PC-3 (cell line): ENCODE results near the gene CSF1R. TPM values are rescaled to one million over a fixed set of nuclear protein-coding genes. Genes with fewer than 3 reads are reported as not detected.

Source experiments
- ATAC-seq: fragments of 200-7000 bp; cut with Tn5 transposase; 2 replicates; pipeline ENCODE4 v1.9.1; 2020; ENCODE audit warnings: mild to moderate bottlenecking, moderate library complexity
- BruUV-seq: library from RNA; stranded (reverse); fragments of 400-500 nt; replicated peaks from 2 replicates; lab custom pipeline; 2021; lab: Mats Ljungman, UMichigan
- CTCF ChIA-PET: fragments of 300-600 bp; sonication (Branson Sonifier 250); formaldehyde crosslinking; loops from one replicate; lab custom pipeline; 2022; ENCODE audit warnings: antibody characterized with exemption; lab: Charles Lee
- POLR2A ChIA-PET: fragments of 300-600 bp; sonication (Branson Sonifier 250); formaldehyde crosslinking; loops from one replicate; lab custom pipeline; 2022; ENCODE audit warnings: antibody characterized with exemption; ENCODE audit not compliant: unreplicated experiment; lab: Charles Lee
- DNase-seq: peaks from one replicate; pipeline ENCODE4 v3.0.0-alpha.2; 2015
- H2AFZ ChIP-seq: fragments of 300-600 bp; sonication (generic); 2 replicates; pipeline ENCODE4 v1.6.0; 2016; ENCODE audit warnings: antibody characterized with exemption, low read length
- H3F3A ChIP-seq: fragments of 300-600 bp; sonication (generic); one replicate; pipeline ENCODE4 v1.6.0; 2017; ENCODE audit warnings: antibody characterized with exemption, low read length, control low read depth, mild to moderate bottlenecking; ENCODE audit not compliant: unreplicated experiment
- H3K27ac ChIP-seq: fragments of 300-600 bp; sonication (generic); 2 replicates; pipeline ENCODE4 v1.5.1; 2016; ENCODE audit warnings: mild to moderate bottlenecking, low read length
- H3K27me3 ChIP-seq: fragments of 300-600 bp; sonication (generic); 2 replicates; pipeline ENCODE4 v1.6.1; 2016; ENCODE audit warnings: low read length, mixed read lengths
- H3K36me3 ChIP-seq: fragments of 300-600 bp; sonication (generic); 2 replicates; pipeline ENCODE4 v1.6.1; 2016; ENCODE audit warnings: low read depth, mixed run types, low read length, mixed read lengths
- H3K4me1 ChIP-seq: fragments of 300-600 bp; sonication (generic); 2 replicates; pipeline ENCODE4 v1.5.1; 2016; ENCODE audit warnings: low read length; ENCODE audit not compliant: insufficient read depth
- H3K4me2 ChIP-seq: fragments of 300-600 bp; sonication (generic); 2 replicates; pipeline ENCODE4 v1.6.0; 2016; ENCODE audit warnings: low read length
- H3K4me3 ChIP-seq: fragments of 300-600 bp; sonication (generic); 2 replicates; pipeline ENCODE4 v1.5.1; 2016; ENCODE audit warnings: mild to moderate bottlenecking, low read length, mixed read lengths
- H3K79me2 ChIP-seq: fragments of 300-600 bp; sonication (generic); 2 replicates; pipeline ENCODE4 v1.6.1; 2017; ENCODE audit warnings: low read length, mixed read lengths
- H3K9ac ChIP-seq: fragments of 300-600 bp; sonication (generic); 2 replicates; pipeline ENCODE4 v1.6.0; 2016; ENCODE audit warnings: mild to moderate bottlenecking, low read length
- H3K9me2 ChIP-seq: fragments of 300-600 bp; sonication (generic); replicated peaks from 2 replicates; pipeline ENCODE4 v1.6.1; 2016; ENCODE audit warnings: mixed run types, low read length, mixed read lengths
- H3K9me3 ChIP-seq: fragments of 300-600 bp; sonication (generic); 2 replicates; pipeline ENCODE4 v1.6.1; 2016; ENCODE audit warnings: low read length, mixed read lengths
- H4K20me1 ChIP-seq: fragments of 300-600 bp; sonication (generic); 2 replicates; pipeline ENCODE4 v1.6.1; 2016; ENCODE audit warnings: low read length, mixed read lengths
- CTCF ChIP-seq: fragments of 300-600 bp; sonication (generic); conservative IDR thresholded peaks from 2 replicates; pipeline ENCODE4 v1.5.1; 2017; ENCODE audit warnings: antibody characterized with exemption, low read depth, mild to moderate bottlenecking, low read length
- EZH2 ChIP-seq: fragments of 300-600 bp; sonication (generic); IDR thresholded peaks from one replicate; pipeline ENCODE4 v1.6.1; 2017; ENCODE audit warnings: antibody characterized with exemption, mild to moderate bottlenecking, low read length; ENCODE audit not compliant: unreplicated experiment
- EZH2phosphoT487 ChIP-seq: fragments of 300-600 bp; sonication (generic); IDR thresholded peaks from 2 replicates; pipeline ENCODE4 v1.6.1; 2018; ENCODE audit warnings: mild to moderate bottlenecking, antibody characterized with exemption, low read length, borderline replicate concordance
- intact Hi-C: fragments of 100-400 bp; cut with micrococcal nuclease; formaldehyde crosslinking; loops from 2 replicates; pipeline ENCODE4 v1.9.0; 2023
- total RNA-seq: library from RNA; depleted of rRNA; stranded (reverse); fragments of >200 nt; gene quantifications from 2 replicates; pipeline ENCODE4 v1.2.3, GENCODE V29; 2014

The CSF1R gene
- total RNA-seq, 1 experiment from 2014 or later = not detected

DNA sequence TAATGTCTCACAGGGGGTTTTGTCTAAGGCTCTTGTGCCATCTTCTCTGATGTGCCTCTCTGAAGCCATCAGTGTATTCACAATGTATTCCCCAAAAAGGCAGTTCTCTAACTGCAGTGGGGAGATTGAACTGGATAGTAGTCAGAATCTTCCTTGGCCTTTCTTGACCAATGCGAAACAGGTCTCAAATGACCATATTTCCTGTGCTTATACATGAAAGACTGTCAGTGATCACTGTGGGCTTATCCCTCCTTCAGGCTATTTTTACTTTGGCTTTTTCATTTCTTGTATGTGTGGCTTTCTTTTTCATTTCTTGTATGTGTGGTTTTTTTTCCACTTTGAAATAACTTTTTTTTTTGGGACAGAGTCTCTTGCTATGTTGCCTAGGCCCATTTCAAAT, 66.1 kb downstream of the CSF1R start:
- Histone ChIP-seq H3K79me2 (peaks cover 46% of the 10 kb centered on the region), H3K27ac (no peak overlapping the region), H4K20me1 (peaks cover 17% of the 10 kb centered on the region), H3K4me3 (no peak overlapping the region), H2AFZ (no peak overlapping the region), H3K4me2 (no peak overlapping the region), H3K36me3 (peaks cover 73% of the 10 kb centered on the region), H3K27me3 (no peaks in the 10 kb centered on the region), H3K9ac (no peak overlapping the region), H3K9me3 (no peaks in the 10 kb centered on the region), H3F3A (peaks cover 23% of the 10 kb centered on the region), H3K9me2 (no peaks in the 10 kb centered on the region), H3K4me1 (peaks cover 57% of the 10 kb centered on the region)
- no TSS peak for BruUV-seq
- DNase-seq (no peak), ATAC-seq (no peak)
- no peak for TF ChIP-seq EZH2phosphoT487
- ChIA-PET CTCF (no interaction called here), POLR2A (interaction anchor here (0.9 kb wide), 1 partner anchor 20 kb away, joined by 3 read pairs; the partner anchor contains the start of gene TIGD6)
- intact Hi-C loops = no loop called here

DNA sequence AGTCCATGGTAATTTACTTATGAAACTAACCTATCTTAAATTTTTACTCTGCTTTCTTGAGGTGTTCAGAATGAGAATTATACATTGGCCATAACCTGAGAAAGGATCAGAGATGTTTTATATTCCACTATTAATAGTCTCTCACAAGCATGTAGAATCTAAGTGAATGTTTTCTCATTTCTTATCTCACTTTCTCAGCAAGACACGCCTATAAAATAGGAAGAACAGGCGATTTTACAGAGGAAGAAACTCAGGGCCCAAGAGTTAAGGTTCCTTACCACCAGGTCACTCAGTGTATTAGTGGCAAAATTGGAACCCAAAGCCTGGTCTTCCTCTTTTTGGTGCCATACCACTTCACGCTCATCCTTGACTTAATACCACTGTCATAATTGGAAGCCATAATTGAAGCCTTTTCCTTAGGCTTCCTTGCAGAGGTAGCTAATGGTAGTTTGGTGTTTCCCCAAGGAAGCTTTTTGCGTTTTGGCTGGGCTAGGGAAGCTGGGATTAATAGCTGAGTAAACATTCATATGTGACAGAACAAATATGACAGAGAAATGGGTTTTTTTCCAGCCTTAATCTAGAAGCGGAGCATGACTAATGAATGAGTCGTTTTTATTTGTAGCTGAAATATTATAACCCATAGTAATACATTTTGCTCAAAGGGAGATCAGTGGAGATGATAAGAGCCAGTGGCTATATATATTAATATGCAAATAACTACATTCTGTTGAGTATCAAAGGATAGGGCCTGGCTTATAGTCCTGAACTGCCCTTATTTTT, 68.9 kb downstream of the CSF1R start:
- Histone ChIP-seq H3K4me3 (peak overlapping the region; percentile 29; the same call in 1 of the 2 replicates), H3K4me2 (peak overlapping the region; percentile 67), H3K9ac (peak overlapping the region; percentile 46), H3K36me3 (peaks cover 77% of the 10 kb centered on the region), H3K27ac (peak overlapping the region; percentile 90), H3K4me1 (peaks cover 50% of the 10 kb centered on the region), H3K27me3 (no peaks in the 10 kb centered on the region), H3K79me2 (peaks cover 45% of the 10 kb centered on the region), H2AFZ (0 out of 2 replicates have a peak overlapping the region, but pooled peaks have one; percentile 2), H3K9me3 (no peaks in the 10 kb centered on the region), H3K9me2 (no peaks in the 10 kb centered on the region), H3F3A (peaks cover 23% of the 10 kb centered on the region), H4K20me1 (peaks cover 17% of the 10 kb centered on the region)
- TF ChIP-seq EZH2phosphoT487 (no peak), CTCF (no peak), EZH2 (no peak)
- POLR2A ChIA-PET = interaction anchor here (0.5 to 1.4 kb wide), 4 partner anchors 17 to 469 kb away, joined by 4 to 12 read pairs (median 4); partner anchors contain the start of genes HMGXB3 and TIGD6
- no TSS peak for BruUV-seq
- DNase-seq (peak; percentile 99), ATAC-seq (peak; percentile 76)
- CTCF ChIA-PET = interaction anchor here (0.5 to 0.9 kb wide), 5 partner anchors 18 to 523 kb away, joined by 3 to 5 read pairs (median 3); partner anchors contain the start of gene TIGD6
- intact Hi-C loops = loop anchor here (1.0 to 2.0 kb wide), 3 partner anchors 16 to 79 kb away; no protein-coding TSS in a partner anchor

GRCh38 chr5:150016537-150016936, 69.8 kb downstream of the CSF1R start:
- H3K27ac ChIP-seq = peak overlapping the region; percentile 90
- no peak for DNase-seq
- peaks cover 45% of the 10 kb centered on the region for H3K79me2 ChIP-seq
- H3K4me2 ChIP-seq = peak overlapping the region; percentile 67
- CTCF ChIA-PET = no interaction called here
- H4K20me1 ChIP-seq = peaks cover 16% of the 10 kb centered on the region
- H3K36me3 ChIP-seq = peaks cover 84% of the 10 kb centered on the region
- TF ChIP-seq EZH2phosphoT487 = no peak
- TF ChIP-seq CTCF = no peak
- TF ChIP-seq EZH2 = no peak
- intact Hi-C loops = loop anchor here (2.0 kb wide), 1 partner anchor 78 kb away; no protein-coding TSS in a partner anchor
- no peaks in the 10 kb centered on the region for H3K9me3 ChIP-seq
- H3K4me1 ChIP-seq = peaks cover 41% of the 10 kb centered on the region
- no TSS peak for BruUV-seq
- ATAC-seq = no peak
- H3K4me3 ChIP-seq = no peak overlapping the region
- no peaks in the 10 kb centered on the region for H3K27me3 ChIP-seq
- H3K9me2 ChIP-seq = no peaks in the 10 kb centered on the region
- H2AFZ ChIP-seq = no peak overlapping the region
- no peak overlapping the region for H3K9ac ChIP-seq
- POLR2A ChIA-PET = interaction anchor here (0.5 to 0.6 kb wide), 2 partner anchors 590 to 667 kb away, joined by 3 to 4 read pairs; no protein-coding TSS in a partner anchor
- H3F3A ChIP-seq = peaks cover 21% of the 10 kb centered on the region
